Transverse colon (tissue), 4 donors: ENCODE results near the gene MRPL48. TPM values are rescaled to one million over a fixed set of nuclear protein-coding genes. Genes with fewer than 3 reads are reported as not detected.
A peak's percentile ranks its signal among the peaks of the same experiment; 100 is the strongest.

Experiments
- DNase-seq: peaks from one replicate; pipeline ENCODE4 v3.0.0-alpha.2; 2019
- H3K27ac ChIP-seq, 4 donors: fragments of 200-600 bp; sonication (generic); 2 replicates each; pipeline ENCODE4 v1.5.1; 2016 to 2018; ENCODE audit warnings: inconsistent platforms in 4 of 4
- H3K27me3 ChIP-seq: fragments of 200-600 bp; sonication (generic); 2 replicates; pipeline ENCODE4 v1.5.1; 2017; ENCODE audit warnings: inconsistent platforms
- H3K36me3 ChIP-seq, 4 donors: fragments of 200-600 bp; sonication (generic); 2 replicates each; pipeline ENCODE4 v1.5.1; 2017 to 2019; ENCODE audit warnings: inconsistent platforms in 4 of 4
- H3K4me1 ChIP-seq, 4 donors: fragments of 200-600 bp; sonication (generic); 2 replicates each; pipeline ENCODE4 v1.5.1; 2017 to 2020; ENCODE audit warnings: inconsistent platforms in 4 of 4
- H3K4me3 ChIP-seq, 4 donors: fragments of 200-600 bp; sonication (generic); 1 replicate in 1 of 4; 2 replicates in 3 of 4; pipeline versions ENCODE4 v1.5.1 to v1.6.1; 2017 to 2019; ENCODE audit warnings: inconsistent platforms in 4 of 4
- H3K9me3 ChIP-seq, 2 donors: fragments of 200-600 bp; sonication (generic); 2 replicates each; pipeline ENCODE4 v1.5.1; 2017 to 2019; ENCODE audit warnings: inconsistent platforms in 2 of 2
- CTCF ChIP-seq, 5 experiments: fragments of 200-600 bp in 3 of 5; fragments of 450-650 bp in 2 of 5; sonication (generic) in 3 of 5; IDR thresholded peaks; 1 replicate in 2 of 5; 2 replicates in 3 of 5; pipeline ENCODE4 v1.5.1; 2016 to 2017; ENCODE audit warnings: antibody characterized with exemption in 5 of 5, inconsistent platforms in 3 of 5, mild to moderate bottlenecking in 2 of 5, moderate library complexity in 1 of 5
- EP300 ChIP-seq: sonication (generic); formaldehyde crosslinking; IDR thresholded peaks from one replicate; pipeline ENCODE4 v1.6.1; 2017; ENCODE audit warnings: antibody characterized with exemption, low read depth
- POLR2A ChIP-seq: fragments of 450-650 bp; IDR thresholded peaks from one replicate; pipeline ENCODE4 v1.6.1; 2016; ENCODE audit warnings: antibody characterized with exemption, mild to moderate bottlenecking, moderate library complexity
- POLR2AphosphoS5 ChIP-seq, 3 donors: sonication (generic); formaldehyde crosslinking; IDR thresholded peaks; one replicate each; pipeline ENCODE4 v1.6.1; 2016; ENCODE audit warnings: antibody characterized with exemption in 3 of 3
- WGBS, 2 donors: methylation state at CpG; one replicate each; pipeline ENCODE4 v1.1.5; 2018; ENCODE audit warnings: low coverage in 1 of 2; 5-methylcytosine and 5-hydroxymethylcytosine counted together
- in situ Hi-C, 4 donors: fragments of 200-750 bp; cut with MboI; loops; one replicate each; pipeline versions ENCODE4 v1.15.0 to v1.15.1; 2017; ENCODE audit warnings: low sequenced_read_pairs in 3 of 4, low pct_ligation_motif_present in 1 of 4, low pct_unique_long_range_greater_than_20kb in 1 of 4
- intact Hi-C: fragments of 100-400 bp; cut with DNase I; formaldehyde crosslinking; loops from one replicate; pipeline ENCODE4 v1.15.1; 2023; ENCODE audit warnings: low total_unique reads
- total RNA-seq, 4 donors: library from RNA; depleted of rRNA; stranded (reverse); fragments of >200 nt; gene quantifications; one replicate each; pipeline ENCODE4 v1.1.0, GENCODE V29; 2016

MRPL48 gene
- total RNA-seq, 4 donors from 2014 or later: 10.5 to 21.1 (median 21.0) TPM; not detected in 1

GRCh38 chr11:73787051-73787642 lies 527 bp upstream of the MRPL48 start:
- Histone ChIP-seq H3K27ac (peak overlapping the region; percentile 89 to 97 (median 92)), H3K4me3 (peak overlapping the region; percentile 47 to 73 (median 68)), H3K4me1 (peaks cover 5 to 23% (median 11%) of the 10 kb centered on the region in 4 donors), H3K36me3 (no peaks in the 10 kb centered on the region), H3K27me3 (no peaks in the 10 kb centered on the region), H3K9me3 (no peaks in the 10 kb centered on the region)
- no peak for DNase-seq
- 37 to 51% methylated on average over 13 to 17 of the region's 17 CpGs for WGBS, 2 donors
- TF ChIP-seq EP300 (no peak), CTCF (IDR thresholded peaks at IDR 0.05) (no peak), POLR2A (no peak), POLR2AphosphoS5 (IDR thresholded peaks at IDR 0.05) (no peak)
- intact Hi-C loops (no loop called here), in situ Hi-C loops (no loop called here)

- Histone ChIP-seq H3K27me3 (no peaks in the 10 kb centered on the region), H3K27ac (peak overlapping the region; percentile 89 to 97 (median 92))
- in situ Hi-C loops: no loop called here
Measured at GRCh38 chr11:73789279-73789670, 1.6 kb downstream of the MRPL48 start.

DNA sequence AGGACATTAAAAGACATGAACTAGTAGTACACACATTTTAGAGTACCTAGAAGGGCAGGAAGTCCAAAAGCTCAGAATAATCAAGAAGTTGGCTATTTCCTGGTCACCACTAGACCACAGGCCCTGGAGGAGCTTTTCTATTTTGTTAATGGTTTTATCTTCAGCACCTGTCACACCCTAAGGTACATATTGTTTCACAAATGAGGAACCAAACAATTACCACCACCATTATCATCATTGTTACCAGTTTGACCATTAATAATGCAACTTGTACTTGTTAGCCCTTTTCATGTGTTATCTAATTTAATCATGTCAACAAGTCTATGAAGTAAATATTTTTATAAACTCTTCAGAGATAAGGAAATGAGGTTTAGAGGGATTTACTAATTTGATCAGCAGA lies 4.9 kb downstream of the MRPL48 start:
- intact Hi-C loops (no loop called here), in situ Hi-C loops (no loop called here)
- no peaks in the 10 kb centered on the region for H3K27me3 ChIP-seq
- H3K4me1 ChIP-seq: peaks cover 0 to 13% (median 7%) of the 10 kb centered on the region in 4 donors
- peaks cover 0 to 3% (median 0%) of the 10 kb centered on the region in 4 donors for H3K36me3 ChIP-seq
- H3K4me3 ChIP-seq: no peak overlapping the region
- no peaks in the 10 kb centered on the region for H3K9me3 ChIP-seq
- DNase-seq: no peak
- no peak overlapping the region for H3K27ac ChIP-seq
- TF ChIP-seq EP300 (no peak), CTCF (IDR thresholded peaks at IDR 0.05) (no peak), POLR2A (no peak), POLR2AphosphoS5 (IDR thresholded peaks at IDR 0.05) (no peak)

More at GRCh38 chr11:73789279-73789670, 1.6 kb downstream of the MRPL48 start:
- Histone ChIP-seq H3K4me1 (peaks cover 5 to 23% (median 11%) of the 10 kb centered on the region in 4 donors), H3K36me3 (no peaks in the 10 kb centered on the region), H3K4me3 (no peak overlapping the region), H3K9me3 (no peaks in the 10 kb centered on the region)
- DNase-seq: no peak
- 65 to 73% methylated on average over 2 to 5 of the region's 5 CpGs for WGBS, 2 donors
- no peak for TF ChIP-seq POLR2AphosphoS5 (IDR thresholded peaks at IDR 0.05)
- TF ChIP-seq CTCF (IDR thresholded peaks at IDR 0.05): no peak
- TF ChIP-seq POLR2A: no peak
- intact Hi-C loops: no loop called here

- TF ChIP-seq CTCF (IDR thresholded peaks at IDR 0.05) (no peak), EP300 (no peak), POLR2AphosphoS5 (IDR thresholded peaks at IDR 0.05) (no peak), POLR2A (no peak)
- in situ Hi-C loops: no loop called here
- DNase-seq: no peak
- H3K27ac ChIP-seq: no peak overlapping the region
- WGBS, 2 donors: 91% methylated on average over 19 of the region's 19 CpGs; no CpG with 5 or more reads in 1 of the 2 donors
- peaks cover 0 to 3% (median 0%) of the 10 kb centered on the region in 4 donors for H3K36me3 ChIP-seq
- H3K4me3 ChIP-seq: no peak overlapping the region
- H3K4me1 ChIP-seq: no peaks in the 10 kb centered on the region
- intact Hi-C loops: no loop called here
- H3K9me3 ChIP-seq: no peaks in the 10 kb centered on the region
- no peaks in the 10 kb centered on the region for H3K27me3 ChIP-seq
Measured at GRCh38 chr11:73795925-73796632, 8.4 kb downstream of the MRPL48 start.
